Fibroblast of lung (primary cell): ENCODE measurements around the gene SRC. TPM values are rescaled to one million over a fixed set of nuclear protein-coding genes. Genes with fewer than 3 reads are reported as not detected.

Experiments used
- DNase-seq, 2 donors: peaks; one replicate each; pipeline versions ENCODE4 v3.0.0 to v3.0.0-alpha.2; 2010; ENCODE audit warnings: low read depth in 2 of 2
- H2AFZ ChIP-seq: 2 replicates; pipeline ENCODE4 v1.5.1; 2012; ENCODE audit warnings: low read length, control low read depth, inconsistent platforms
- H3K27ac ChIP-seq: 2 replicates; pipeline ENCODE4 v1.5.1; 2011; ENCODE audit warnings: low read length, control low read depth; ENCODE audit not compliant: insufficient read depth
- H3K27me3 ChIP-seq: 2 replicates; pipeline ENCODE4 v1.5.1; 2011; ENCODE audit warnings: mild to moderate bottlenecking, low read length; ENCODE audit not compliant: control insufficient read depth, insufficient read depth
- H3K36me3 ChIP-seq: 2 replicates; pipeline ENCODE4 v1.5.1; 2011; ENCODE audit warnings: low read length; ENCODE audit not compliant: control insufficient read depth, insufficient read depth
- H3K4me1 ChIP-seq: 2 replicates; pipeline ENCODE4 v1.5.1; 2011; ENCODE audit warnings: low read length; ENCODE audit not compliant: control insufficient read depth, insufficient read depth; ENCODE audit errors: extremely low read depth
- H3K4me2 ChIP-seq: 2 replicates; pipeline ENCODE4 v1.5.1; 2011; ENCODE audit warnings: low read length, control low read depth; ENCODE audit not compliant: insufficient read depth; ENCODE audit errors: extremely low read depth
- H3K4me3 ChIP-seq, 4 experiments: fragments of 200-600 bp in 1 of 4; sonication (generic) in 1 of 4; replicated peaks in 1 of 4; 2 replicates each; pipeline ENCODE4 v1.5.1; 2011 to 2016; ENCODE audit warnings: low read length in 4 of 4, low read depth in 3 of 4, mild to moderate bottlenecking in 3 of 4, control low read depth in 2 of 4, inconsistent platforms in 1 of 4, mixed read lengths in 1 of 4; ENCODE audit not compliant: insufficient read depth in 1 of 4; ENCODE audit errors: control extremely low read depth in 1 of 4
- H3K79me2 ChIP-seq: 2 replicates; pipeline ENCODE4 v1.5.1; 2012; ENCODE audit warnings: mild to moderate bottlenecking, low read length, inconsistent platforms; ENCODE audit not compliant: control insufficient read depth, insufficient read depth
- H3K9ac ChIP-seq: 2 replicates; pipeline ENCODE4 v1.5.1; 2011; ENCODE audit warnings: mild to moderate bottlenecking, low read length, control low read depth; ENCODE audit not compliant: insufficient read depth
- H3K9me3 ChIP-seq: 2 replicates; pipeline ENCODE4 v1.5.1; 2012; ENCODE audit warnings: low read depth, low read length; ENCODE audit not compliant: control insufficient read depth, insufficient read depth
- H4K20me1 ChIP-seq: 2 replicates; pipeline ENCODE4 v1.5.1; 2011; ENCODE audit warnings: low read length; ENCODE audit not compliant: control insufficient read depth, insufficient read depth; ENCODE audit errors: extremely low read depth
- CTCF ChIP-seq, 2 donors: IDR thresholded peaks in 1 of 2; conservative IDR thresholded peaks in 1 of 2; 1 replicate in 1 of 2; 2 replicates in 1 of 2; pipeline ENCODE4 v1.5.1; 2011 to 2012; ENCODE audit warnings: low read length in 2 of 2, control low read depth in 1 of 2, inconsistent platforms in 1 of 2, low read depth in 1 of 2, mild to moderate bottlenecking in 1 of 2
- EZH2 ChIP-seq: IDR thresholded peaks from 2 replicates; pipeline ENCODE4 v1.5.1; 2012; ENCODE audit warnings: low read length, control low read depth, mild to moderate bottlenecking; ENCODE audit errors: missing control alignments
- polyA plus RNA-seq, 2 donors: library from polyadenylated mRNA; depleted of rRNA in 1 of 2; stranded (reverse) in 1 of 2; unstranded in 1 of 2; fragments of >200 nt; gene quantifications; 2 replicates each; pipeline ENCODE4 v1.2.1, GENCODE V29; 2011 to 2012; ENCODE audit warnings: missing spikeins in 1 of 2
- total RNA-seq: library from RNA; depleted of rRNA; stranded (reverse); fragments of >200 nt; gene quantifications from 2 replicates; pipeline ENCODE4 v1.2.1, GENCODE V29; 2014

Gene SRC
- total and polyA plus RNA-seq, 2 donors (not counting 1 experiment from before 2014, with no cell fraction given): 17.8 to 20.3 TPM

GRCh38 chr20:37314617-37315016 lies 31.3 kb upstream of the SRC start:
- peak overlapping the region; percentile 89 for H3K27ac ChIP-seq
- peaks cover 17% of the 10 kb centered on the region for H3K36me3 ChIP-seq
- H3K4me1 ChIP-seq: peaks cover 27% of the 10 kb centered on the region
- peak in 1 of 2 donors; percentile 70 for DNase-seq
- peak overlapping the region in 1 of 4 experiments; percentile 14 for H3K4me3 ChIP-seq
- H3K4me2 ChIP-seq: peak overlapping the region; percentile 92
- peaks cover 13% of the 10 kb centered on the region for H3K79me2 ChIP-seq
- H4K20me1 ChIP-seq: no peaks in the 10 kb centered on the region
- no peak overlapping the region for H2AFZ ChIP-seq
- peak overlapping the region; percentile 41 for H3K9ac ChIP-seq
- no peaks in the 10 kb centered on the region for H3K9me3 ChIP-seq
- TF ChIP-seq EZH2: no peak
- no peak for TF ChIP-seq CTCF (conservative IDR thresholded peaks at IDR 0.05 in 1 of 2, IDR thresholded peaks at IDR 0.05 in 1 of 2; ENCODE audit: low read depth in 1 of 2, low read length in 2 of 2)
- no peaks in the 10 kb centered on the region for H3K27me3 ChIP-seq

DNA sequence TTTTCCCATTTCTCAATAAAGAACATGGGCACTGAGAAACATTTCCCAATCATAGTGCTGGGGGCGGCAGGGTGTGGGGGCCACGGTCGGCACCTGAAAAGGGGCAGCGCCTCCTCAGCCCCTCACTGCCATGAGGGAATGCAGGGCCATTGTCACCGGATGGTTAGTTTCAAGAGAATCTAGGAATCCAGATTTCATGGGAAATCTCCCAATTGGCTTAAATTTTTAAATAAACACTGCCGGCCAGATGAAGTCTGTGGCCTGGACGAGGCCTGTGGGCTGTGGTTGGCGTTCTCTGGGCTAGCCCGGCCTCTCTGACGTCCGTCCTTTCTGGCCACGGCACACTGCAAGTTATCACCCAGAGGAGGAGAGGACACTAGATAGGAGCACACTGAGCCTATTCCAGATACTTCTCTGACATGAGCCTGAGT lies 30.9 kb upstream of the SRC start:
- Histone ChIP-seq H3K4me3 (peak overlapping the region in 2 of 4 experiments; percentile 3 to 14), H3K79me2 (peaks cover 13% of the 10 kb centered on the region), H3K27ac (peak overlapping the region; percentile 89), H3K9ac (peak overlapping the region; percentile 48), H4K20me1 (no peaks in the 10 kb centered on the region), H3K9me3 (no peaks in the 10 kb centered on the region), H3K27me3 (no peaks in the 10 kb centered on the region), H2AFZ (peak overlapping the region; percentile 76), H3K4me1 (peaks cover 27% of the 10 kb centered on the region), H3K4me2 (peak overlapping the region; percentile 92), H3K36me3 (peaks cover 16% of the 10 kb centered on the region)
- peak; percentile 86 to 92 for DNase-seq
- TF ChIP-seq EZH2 (no peak), CTCF (conservative IDR thresholded peaks at IDR 0.05 in 1 of 2, IDR thresholded peaks at IDR 0.05 in 1 of 2; ENCODE audit: low read depth in 1 of 2, low read length in 2 of 2) (no peak)

DNA sequence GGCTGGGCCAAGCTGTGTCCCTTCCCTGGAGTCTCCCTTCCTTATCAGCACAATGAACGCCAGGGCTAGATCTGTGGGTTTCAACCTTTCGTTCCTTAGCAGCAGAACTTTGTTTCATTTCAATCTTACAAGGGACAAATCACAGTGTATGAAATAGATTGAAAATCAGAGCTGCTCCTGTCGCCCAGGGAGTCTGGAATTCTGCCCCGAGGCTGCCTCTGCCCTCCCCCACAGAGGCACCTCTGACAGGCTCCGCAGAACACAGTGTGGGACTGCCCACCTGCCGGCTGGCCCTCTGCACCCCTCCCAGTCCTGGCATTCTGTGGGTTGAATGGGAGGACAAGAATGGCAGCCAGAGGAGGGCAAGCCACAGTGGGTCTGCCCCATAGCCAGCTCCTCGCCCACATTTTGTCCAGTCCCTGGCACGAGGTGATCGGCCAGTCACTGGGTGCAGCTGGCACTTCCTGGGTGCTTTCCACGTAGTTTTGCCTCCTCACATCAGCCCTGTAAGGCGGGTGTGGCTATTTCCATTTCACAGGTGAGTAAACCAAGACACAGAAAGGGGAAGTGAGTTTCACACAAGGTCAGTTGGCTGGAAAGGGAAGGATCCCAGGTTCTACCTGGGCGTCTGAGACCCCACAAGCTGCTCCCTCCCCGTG lies 30.4 kb upstream of the SRC start:
- peaks cover 15% of the 10 kb centered on the region for H3K36me3 ChIP-seq
- peaks cover 27% of the 10 kb centered on the region for H3K4me1 ChIP-seq
- DNase-seq: no peak
- no peaks in the 10 kb centered on the region for H3K9me3 ChIP-seq
- H4K20me1 ChIP-seq: no peaks in the 10 kb centered on the region
- peak overlapping the region; percentile 89 for H3K27ac ChIP-seq
- TF ChIP-seq CTCF (conservative IDR thresholded peaks at IDR 0.05 in 1 of 2, IDR thresholded peaks at IDR 0.05 in 1 of 2; ENCODE audit: low read depth in 1 of 2, low read length in 2 of 2): no peak
- no peak for TF ChIP-seq EZH2
- peak overlapping the region; percentile 48 for H3K9ac ChIP-seq
- H2AFZ ChIP-seq: peak overlapping the region; percentile 76
- peak overlapping the region; percentile 92 for H3K4me2 ChIP-seq
- H3K4me3 ChIP-seq: peak overlapping the region in 2 of 4 experiments; percentile 3 to 6
- H3K79me2 ChIP-seq: peaks cover 13% of the 10 kb centered on the region
- no peaks in the 10 kb centered on the region for H3K27me3 ChIP-seq
